ENCODE results near the gene MED25. TPM values are rescaled to one million over a fixed set of nuclear protein-coding genes. Genes with fewer than 3 reads are reported as not detected.

The MED25 gene
- total RNA-seq, 4 donors from 2014 or later: 14.4 to 32.2 (median 19.6) TPM

DNA sequence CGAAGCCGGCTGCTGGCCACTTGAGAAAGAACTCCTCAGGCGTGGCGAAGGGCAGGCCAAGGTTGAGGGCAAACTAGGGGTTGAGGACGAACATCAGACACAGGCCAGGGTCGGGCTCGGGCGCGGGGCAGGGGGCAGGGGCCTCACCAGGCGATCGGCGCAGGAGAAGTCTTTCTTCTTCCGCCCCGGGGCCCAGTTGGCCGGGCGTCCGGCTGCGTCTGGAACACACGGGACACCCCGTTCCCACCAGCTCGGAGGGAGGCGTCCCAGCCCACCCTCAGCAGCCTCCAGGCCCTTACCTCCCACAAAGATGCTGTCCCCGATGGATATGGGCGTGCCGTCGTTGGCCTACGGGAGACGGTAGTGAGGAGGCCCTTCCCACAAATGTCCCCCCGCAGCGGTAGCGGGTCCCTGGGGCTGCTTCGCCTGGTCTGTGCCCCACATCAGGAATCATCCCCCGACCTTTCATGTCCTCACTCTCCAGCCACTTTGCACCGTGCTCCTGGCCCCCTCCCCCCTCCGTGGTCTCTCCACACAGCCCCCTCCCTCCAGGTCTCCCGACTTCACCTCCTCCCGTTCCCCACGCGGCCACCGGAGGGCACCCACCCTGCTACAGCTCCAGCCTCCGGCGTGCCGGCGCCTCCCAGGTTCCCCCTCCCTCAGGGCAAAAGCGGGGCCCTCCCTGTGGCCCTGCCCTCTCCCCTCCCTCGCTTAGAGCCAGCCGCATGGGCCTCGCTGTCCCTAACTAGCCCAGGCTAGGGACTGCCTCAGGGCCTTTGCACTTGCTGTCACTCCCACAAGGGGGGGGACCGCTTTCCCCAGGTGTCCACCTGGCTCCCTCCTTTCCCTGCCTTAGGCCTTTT, 44.5 kb downstream of the MED25 start:
- ATAC-seq (ENCODE audit: low FRiP score) (no peak), DNase-seq (ENCODE audit: low spot score) (no peak)
- TF ChIP-seq, protein P1, sequence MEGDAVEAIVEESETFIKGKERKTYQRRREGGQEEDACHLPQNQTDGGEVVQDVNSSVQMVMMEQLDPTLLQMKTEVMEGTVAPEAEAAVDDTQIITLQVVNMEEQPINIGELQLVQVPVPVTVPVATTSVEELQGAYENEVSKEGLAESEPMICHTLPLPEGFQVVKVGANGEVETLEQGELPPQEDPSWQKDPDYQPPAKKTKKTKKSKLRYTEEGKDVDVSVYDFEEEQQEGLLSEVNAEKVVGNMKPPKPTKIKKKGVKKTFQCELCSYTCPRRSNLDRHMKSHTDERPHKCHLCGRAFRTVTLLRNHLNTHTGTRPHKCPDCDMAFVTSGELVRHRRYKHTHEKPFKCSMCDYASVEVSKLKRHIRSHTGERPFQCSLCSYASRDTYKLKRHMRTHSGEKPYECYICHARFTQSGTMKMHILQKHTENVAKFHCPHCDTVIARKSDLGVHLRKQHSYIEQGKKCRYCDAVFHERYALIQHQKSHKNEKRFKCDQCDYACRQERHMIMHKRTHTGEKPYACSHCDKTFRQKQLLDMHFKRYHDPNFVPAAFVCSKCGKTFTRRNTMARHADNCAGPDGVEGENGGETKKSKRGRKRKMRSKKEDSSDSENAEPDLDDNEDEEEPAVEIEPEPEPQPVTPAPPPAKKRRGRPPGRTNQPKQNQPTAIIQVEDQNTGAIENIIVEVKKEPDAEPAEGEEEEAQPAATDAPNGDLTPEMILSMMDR (IDR thresholded peaks at IDR 0.05): no peak

DNA sequence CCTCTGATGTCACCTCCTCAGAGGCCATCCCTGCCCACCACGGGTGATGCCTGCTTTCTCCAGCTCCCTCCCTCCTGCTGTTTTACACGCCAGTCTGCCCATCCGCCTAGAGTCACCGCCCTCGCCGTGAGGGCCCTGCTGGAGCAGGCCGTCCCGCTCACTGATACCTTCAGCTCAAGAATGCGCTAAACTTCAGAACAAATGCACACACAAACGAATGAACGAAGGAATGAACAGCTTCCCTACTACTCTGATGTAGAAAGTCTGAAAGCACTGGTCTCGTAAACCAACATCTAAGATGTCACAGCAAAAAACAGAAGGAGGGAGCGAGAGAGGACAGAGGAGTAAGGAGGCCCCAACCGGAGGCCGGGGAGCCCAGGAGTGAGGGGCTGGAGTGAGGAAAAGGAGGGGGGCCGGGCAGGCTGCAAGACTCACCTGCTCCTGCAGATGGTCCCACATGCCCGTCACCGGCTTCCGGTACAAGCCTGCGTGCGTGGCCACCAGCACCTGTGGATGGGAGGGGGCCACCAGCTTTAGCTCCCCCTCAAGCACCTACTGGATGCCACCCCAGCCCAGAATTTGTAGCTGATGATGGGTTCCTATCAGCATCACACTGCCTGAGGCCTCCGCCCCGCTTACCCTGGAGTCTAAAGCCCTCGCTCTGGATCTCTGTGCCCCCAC, 45.3 kb downstream of the MED25 start:
- ATAC-seq (ENCODE audit: low FRiP score) (no peak), DNase-seq (ENCODE audit: low spot score) (no peak)
- TF ChIP-seq, protein P1 (IDR thresholded peaks at IDR 0.05): no peak

DNA sequence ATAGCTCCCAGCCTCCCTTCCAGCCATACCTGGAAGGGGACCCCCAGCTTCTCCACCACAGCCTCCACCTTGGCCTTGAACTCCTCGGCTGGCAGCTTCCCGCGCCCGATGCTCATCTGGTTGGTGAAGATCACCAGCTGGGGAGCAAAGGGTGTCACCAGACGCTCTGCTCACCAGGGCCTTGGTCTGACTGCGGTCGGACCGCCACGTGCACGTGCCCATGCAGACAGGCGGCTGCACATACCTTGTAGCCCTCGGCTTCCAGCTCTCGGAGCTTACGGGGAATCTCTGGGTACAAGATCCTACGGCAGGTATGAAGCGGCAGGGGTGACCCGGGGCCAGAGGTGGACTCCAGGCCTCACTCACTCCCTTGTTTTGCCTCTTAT, 45.8 kb downstream of the MED25 start:
- TF ChIP-seq, protein P1 (IDR thresholded peaks at IDR 0.05): no peak
- no peak for ATAC-seq (ENCODE audit: low FRiP score)
- DNase-seq (ENCODE audit: low spot score): no peak

DNA sequence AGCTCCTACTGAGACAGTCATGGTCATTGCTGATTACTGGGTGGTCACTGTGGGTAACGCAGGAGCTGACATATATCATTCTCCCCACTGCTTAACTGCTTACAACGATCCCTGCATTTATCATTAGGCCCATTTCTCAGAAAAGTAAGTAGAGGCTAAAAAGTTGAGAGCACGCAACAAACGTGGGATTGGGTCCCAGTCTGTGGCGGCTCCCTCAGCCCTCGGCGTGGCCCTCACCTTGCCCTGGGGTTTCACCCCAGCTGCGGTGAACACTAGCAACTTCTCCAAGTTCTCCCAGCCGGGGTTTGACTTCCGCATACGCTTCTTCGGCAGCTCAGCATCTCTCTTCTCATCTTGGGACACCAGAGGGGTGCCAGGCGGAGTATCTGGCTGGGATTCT, 46.8 kb downstream of the MED25 start:
- no peak for DNase-seq (ENCODE audit: low spot score)
- TF ChIP-seq, protein P1 (IDR thresholded peaks at IDR 0.05): no peak
- ATAC-seq (ENCODE audit: low FRiP score): no peak

DNA sequence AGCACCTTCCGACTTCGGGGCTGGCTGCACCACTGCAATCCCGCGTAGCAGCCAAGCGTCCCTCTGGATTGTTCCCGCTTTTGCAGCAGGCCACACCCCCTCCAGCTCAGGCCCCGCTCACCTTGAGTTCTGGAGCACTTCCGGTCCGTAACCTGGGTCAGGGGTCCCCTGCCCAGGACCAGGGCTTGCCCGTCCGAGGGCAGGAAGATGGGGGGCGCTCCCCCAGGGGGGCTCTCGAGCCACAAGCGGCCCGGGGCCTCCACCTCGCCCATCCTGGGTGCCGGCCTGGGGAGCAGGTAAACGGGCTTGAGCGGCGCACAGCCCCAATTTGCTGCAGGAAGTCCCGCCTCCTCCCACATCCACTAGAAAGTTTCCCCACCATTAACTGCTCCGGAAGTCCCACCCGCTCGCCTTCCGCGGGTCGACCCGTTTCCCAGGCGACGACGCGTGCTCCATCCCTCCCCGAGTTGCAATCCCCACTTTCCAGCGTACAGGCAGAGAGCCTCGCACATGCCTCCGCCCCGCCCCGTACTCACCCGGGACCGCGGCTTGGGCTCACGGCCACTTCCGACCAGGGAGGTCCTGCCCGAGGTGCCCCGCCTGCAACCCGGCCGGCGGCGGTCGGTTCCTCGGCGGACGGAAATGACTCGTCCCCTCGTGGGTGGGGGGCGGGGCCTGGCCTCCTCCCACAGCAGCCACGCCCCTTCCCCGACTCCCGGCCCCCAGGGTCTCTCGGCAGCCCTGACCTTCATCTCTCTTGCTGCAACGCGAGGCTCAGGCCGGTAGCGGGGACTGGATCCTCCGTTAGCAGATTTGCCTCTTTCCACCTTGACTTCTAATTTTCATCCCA, 49.1 kb downstream of the MED25 start, which contains the start of gene PNKP:
PNKP (minus strand) TSS at position 644 of the 850 bp plus-strand sequence; CDS start at position 272, 372 bp downstream.
- DNase-seq (ENCODE audit: low spot score) (peak; percentile 62), ATAC-seq (ENCODE audit: low FRiP score) (peak; percentile 58)
- TF ChIP-seq, protein P1 (IDR thresholded peaks at IDR 0.05): no peak

DNA sequence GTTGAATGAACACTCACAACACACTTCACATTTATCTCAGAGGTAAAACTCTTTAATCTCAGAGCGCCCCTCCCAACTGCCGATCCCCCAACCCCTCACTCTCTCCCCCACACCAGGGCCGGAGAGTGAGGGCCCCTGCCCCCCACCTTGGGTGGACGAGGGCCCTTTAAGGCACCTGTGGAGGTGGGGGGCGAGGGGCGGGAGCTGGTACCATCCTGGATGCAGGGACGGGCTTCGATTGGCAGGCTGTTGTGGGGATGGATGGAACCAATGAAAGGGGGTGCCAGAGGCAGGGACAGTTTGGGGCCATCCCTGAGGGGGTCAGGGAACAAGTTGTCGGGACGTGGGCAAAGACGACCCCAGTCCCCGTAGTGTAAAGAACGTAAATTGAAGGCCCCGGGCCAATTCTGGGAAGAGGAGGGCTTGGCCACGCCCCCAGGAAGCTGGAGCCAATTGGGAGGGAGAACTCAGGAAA, 51.0 kb downstream of the MED25 start:
- ATAC-seq (ENCODE audit: low FRiP score): peak; percentile 5
- DNase-seq (ENCODE audit: low spot score): peak; percentile 71
- TF ChIP-seq, protein P1 (IDR thresholded peaks at IDR 0.05): no peak

Data from omental fat pad (tissue), 4 donors.